ENCODE results near the gene UTP25.
"Not testable (repeated sequence)": the region's sequence is repeated elsewhere in the genome, so short reads cannot be mapped to it uniquely, and the experiment has no call there.

UTP25 gene

DNA sequence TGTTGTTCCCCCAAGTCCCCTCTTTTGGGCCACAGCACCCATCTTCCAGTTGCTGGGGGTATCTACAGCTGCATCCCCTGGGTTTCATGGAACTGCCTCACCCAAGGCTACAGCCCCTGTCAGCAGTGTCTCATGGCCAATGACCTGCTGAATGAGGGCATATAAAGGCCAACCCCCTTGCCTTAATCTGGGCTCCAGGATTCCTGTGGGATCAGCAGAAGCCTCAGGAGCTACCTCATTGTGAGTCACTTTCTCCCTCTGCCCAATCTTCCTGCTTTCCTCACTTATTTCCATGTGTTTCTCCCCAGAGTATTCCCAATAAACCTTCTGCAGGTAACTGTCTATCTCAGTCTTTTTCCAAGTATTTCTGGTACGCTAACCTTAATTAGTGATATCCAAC lies 73.0 kb downstream of the UTP25 start:
- no peak for DNase-seq

DNA sequence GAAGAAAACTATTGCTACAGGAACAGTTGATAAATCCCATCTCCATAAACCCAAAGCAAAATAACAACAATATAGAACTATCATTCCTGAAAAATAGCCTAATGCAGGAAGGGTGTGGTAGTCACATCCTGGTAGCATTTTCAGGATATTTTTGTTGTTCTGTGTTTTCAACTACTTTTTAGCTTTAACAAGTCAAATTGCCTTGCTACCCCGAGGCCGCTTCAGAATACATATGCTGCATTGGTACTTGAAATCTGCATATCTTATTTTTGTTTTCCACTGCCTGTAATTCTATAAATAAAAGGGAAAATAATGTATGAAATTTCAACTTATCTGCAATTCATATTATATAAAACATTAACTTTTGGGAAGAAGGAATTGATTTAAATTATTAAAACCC lies 73.4 kb downstream of the UTP25 start:
- no peak for DNase-seq

DNA sequence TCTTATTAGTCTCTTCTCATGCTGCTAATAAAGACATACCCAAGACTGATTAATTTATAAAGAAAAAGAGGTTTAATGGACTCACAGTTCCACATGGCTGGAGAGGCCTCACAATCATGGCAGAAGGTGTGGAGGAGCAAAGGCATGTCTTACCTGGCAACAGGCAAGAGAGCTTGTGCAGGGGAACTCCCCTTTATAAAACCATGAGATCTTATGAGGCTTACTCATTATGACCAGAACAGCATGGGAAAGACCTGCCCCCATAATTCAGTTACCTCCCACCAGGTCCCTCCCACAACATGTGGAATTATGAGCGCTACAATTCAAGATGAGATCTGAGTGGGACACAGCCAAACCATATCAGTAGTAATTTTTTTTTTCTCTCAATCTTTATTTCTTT lies 77.0 kb downstream of the UTP25 start:
- not testable (repeated sequence) for DNase-seq
